Lung (tissue), 12 donors: Measurements from ENCODE around the gene CARD11. TPM values are rescaled to one million over a fixed set of nuclear protein-coding genes. Genes with fewer than 3 reads are reported as not detected.

Source experiments
- ATAC-seq: fragments of 200-7000 bp; cut with Tn5 transposase; one replicate; pipeline ENCODE4 v1.9.1; 2020; ENCODE audit warnings: moderate number of reproducible peaks; ENCODE audit not compliant: insufficient read depth, low FRiP score
- DNase-seq, 3 donors: peaks; one replicate each; pipeline ENCODE4 v3.0.0-alpha.2; 2013 to 2017
- H3K27ac ChIP-seq, 2 donors: one replicate each; pipeline ENCODE4 v1.5.1; 2013; ENCODE audit warnings: mild to moderate bottlenecking in 2 of 2, moderate library complexity in 2 of 2, control low read depth in 1 of 2, inconsistent platforms in 1 of 2, low read depth in 1 of 2, low read length in 1 of 2
- H3K27me3 ChIP-seq, 3 donors: one replicate each; pipeline ENCODE4 v1.5.1; 2013; ENCODE audit warnings: low read length in 2 of 3; ENCODE audit not compliant: control insufficient read depth in 3 of 3, insufficient read depth in 3 of 3
- H3K36me3 ChIP-seq, 4 donors: one replicate each; pipeline ENCODE4 v1.5.1; 2013; ENCODE audit warnings: low read length in 4 of 4, mild to moderate bottlenecking in 1 of 4, moderate library complexity in 1 of 4; ENCODE audit not compliant: control insufficient read depth in 4 of 4, insufficient read depth in 4 of 4
- H3K4me1 ChIP-seq, 5 donors: one replicate each; pipeline ENCODE4 v1.5.1; 2013; ENCODE audit warnings: low read length in 5 of 5, mild to moderate bottlenecking in 2 of 5, moderate library complexity in 1 of 5; ENCODE audit not compliant: control insufficient read depth in 5 of 5, insufficient read depth in 5 of 5
- H3K4me3 ChIP-seq: one replicate; pipeline ENCODE4 v1.5.1; 2013; ENCODE audit warnings: mild to moderate bottlenecking, control low read depth, moderate library complexity
- H3K9ac ChIP-seq, 2 donors: one replicate each; pipeline ENCODE4 v1.5.1; 2013; ENCODE audit warnings: low read length in 2 of 2, control low read depth in 1 of 2; ENCODE audit not compliant: insufficient read depth in 1 of 2
- H3K9me3 ChIP-seq, 4 donors: one replicate each; pipeline ENCODE4 v1.5.1; 2013; ENCODE audit warnings: low read length in 3 of 4, mild to moderate bottlenecking in 1 of 4, moderate library complexity in 1 of 4; ENCODE audit not compliant: control insufficient read depth in 4 of 4, insufficient read depth in 3 of 4
- CTCF ChIP-seq: IDR thresholded peaks from 2 replicates; pipeline ENCODE4 v1.5.1; 2012; ENCODE audit warnings: mild to moderate bottlenecking; ENCODE audit errors: control extremely low read depth, extremely low read depth
- WGBS, 2 donors: extraction: QIAGEN DNeasy Blood & Tissue Kit; methylation state at CpG; one replicate each; pipeline ENCODE4 v1.1.7; 2013; 5-methylcytosine and 5-hydroxymethylcytosine counted together
- polyA plus RNA-seq, 2 donors: library from polyadenylated mRNA; stranded (reverse); fragments of 200-250 nt; gene quantifications; one replicate each; pipeline ENCODE4 v1.2.1, GENCODE V29; 2013
- total RNA-seq, 2 donors: library from RNA; depleted of rRNA in 1 of 2; stranded (reverse); fragments of >200 nt in 1 of 2; gene quantifications; one replicate each; pipeline ENCODE4 v1.2.1, GENCODE V29; 2014 to 2021
- donor health status: control.
- donor health status: control.
- donor health status: Bipolar disorder and iron deficiency.
- donor health status: healthy.
- donor health status: DM: yes; HTN: yes; CAD: no.

The CARD11 gene
- total and polyA plus RNA-seq, 4 donors = 1.5 to 4.3 (median 3.7) TPM

- Histone ChIP-seq H3K27ac (no peak overlapping the region), H3K9ac (no peak overlapping the region), H3K27me3 (no peaks in the 10 kb centered on the region), H3K4me3 (no peak overlapping the region), H3K9me3 (no peaks in the 10 kb centered on the region), H3K36me3 (no peaks in the 10 kb centered on the region), H3K4me1 (no peaks in the 10 kb centered on the region)
- TF ChIP-seq CTCF = no peak
- ATAC-seq (no peak), DNase-seq (no peak)
- 63 to 73% methylated on average over 5 of the region's 5 CpGs for WGBS, 2 donors
Measured at GRCh38 chr7:2886391-2886790, 157.3 kb downstream of the CARD11 start.

- WGBS, 2 donors = 70 to 73% methylated on average over 9 of the region's 9 CpGs
- DNase-seq (no peak), ATAC-seq (no peak)
- Histone ChIP-seq H3K27me3 (no peaks in the 10 kb centered on the region), H3K4me3 (no peak overlapping the region), H3K9ac (no peak overlapping the region), H3K4me1 (peaks cover 0 to 10% (median 2%) of the 10 kb centered on the region in 5 donors), H3K9me3 (no peaks in the 10 kb centered on the region), H3K27ac (no peak overlapping the region), H3K36me3 (no peaks in the 10 kb centered on the region)
- TF ChIP-seq CTCF = no peak
Measured at GRCh38 chr7:2884161-2884560, 159.5 kb downstream of the CARD11 start.

GRCh38 chr7:2883101-2883500 is 160.6 kb downstream of the CARD11 start:
- DNase-seq = no peak
- H3K9ac ChIP-seq = no peak overlapping the region
- no peak for ATAC-seq
- no peak overlapping the region for H3K4me3 ChIP-seq
- peaks cover 0 to 10% (median 2%) of the 10 kb centered on the region in 5 donors for H3K4me1 ChIP-seq
- TF ChIP-seq CTCF = no peak
- no peak overlapping the region for H3K27ac ChIP-seq
- H3K27me3 ChIP-seq = no peaks in the 10 kb centered on the region
- no peaks in the 10 kb centered on the region for H3K9me3 ChIP-seq
- no peaks in the 10 kb centered on the region for H3K36me3 ChIP-seq
- 73 to 80% methylated on average over 15 to 17 of the region's 17 CpGs for WGBS, 2 donors

GRCh38 chr7:2882111-2882510 is 161.6 kb downstream of the CARD11 start:
- TF ChIP-seq CTCF = no peak
- WGBS, 2 donors = 62 to 85% methylated on average over 10 of the region's 10 CpGs
- Histone ChIP-seq H3K4me3 (no peak overlapping the region), H3K9me3 (no peaks in the 10 kb centered on the region), H3K27ac (no peak overlapping the region), H3K36me3 (no peaks in the 10 kb centered on the region), H3K9ac (no peak overlapping the region), H3K4me1 (peaks cover 0 to 10% (median 2%) of the 10 kb centered on the region in 5 donors), H3K27me3 (no peaks in the 10 kb centered on the region)
- DNase-seq (no peak), ATAC-seq (no peak)
